Measurements from ENCODE around the gene CEP63.

The CEP63 gene

DNA sequence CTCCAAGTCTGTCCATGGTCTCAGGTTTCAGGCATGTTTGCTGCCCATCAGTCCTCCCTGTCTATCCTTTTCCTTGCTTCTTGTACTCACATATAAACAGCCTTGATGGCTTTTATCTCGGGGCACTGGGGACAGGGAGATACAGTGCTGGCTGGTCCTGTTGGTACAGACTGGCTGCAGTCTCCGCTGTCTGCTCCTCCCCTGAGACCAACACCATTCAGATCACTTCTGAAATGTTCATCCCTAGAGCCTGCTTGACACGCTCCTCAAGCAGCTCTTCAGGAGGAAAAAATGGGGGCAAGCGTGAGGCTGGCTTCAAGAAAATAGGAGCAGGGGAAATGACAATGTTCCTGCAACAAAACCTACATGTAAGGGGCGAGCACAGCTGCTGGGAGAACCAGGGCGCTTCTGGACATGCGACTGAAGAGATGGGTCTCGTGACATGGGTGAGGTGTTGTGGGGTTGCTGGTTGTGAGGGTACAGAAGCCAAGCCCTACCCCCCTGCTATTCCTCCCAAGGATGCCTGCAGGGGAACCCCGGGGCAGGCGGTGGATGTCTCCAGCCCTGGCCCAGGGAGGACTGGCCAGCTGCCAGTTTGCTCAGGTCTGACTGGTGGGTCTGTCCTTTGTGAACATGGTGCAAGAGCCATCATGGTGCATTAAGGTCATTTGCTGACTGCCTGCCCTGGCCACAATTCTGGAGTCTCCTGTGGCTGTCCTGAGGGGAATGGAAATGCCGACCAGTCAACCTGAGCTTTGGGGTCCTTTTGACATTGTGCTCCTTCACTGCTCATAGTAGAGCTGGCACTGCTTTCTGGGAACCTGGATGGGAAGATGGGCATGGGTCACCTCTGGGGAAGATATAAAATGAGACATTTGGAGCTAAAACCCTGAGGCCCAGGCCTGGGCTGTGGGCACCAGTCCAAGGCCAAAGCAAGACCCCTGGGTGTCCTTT is 124.9 kb downstream of the CEP63 start:
- no peak for DNase-seq

DNA sequence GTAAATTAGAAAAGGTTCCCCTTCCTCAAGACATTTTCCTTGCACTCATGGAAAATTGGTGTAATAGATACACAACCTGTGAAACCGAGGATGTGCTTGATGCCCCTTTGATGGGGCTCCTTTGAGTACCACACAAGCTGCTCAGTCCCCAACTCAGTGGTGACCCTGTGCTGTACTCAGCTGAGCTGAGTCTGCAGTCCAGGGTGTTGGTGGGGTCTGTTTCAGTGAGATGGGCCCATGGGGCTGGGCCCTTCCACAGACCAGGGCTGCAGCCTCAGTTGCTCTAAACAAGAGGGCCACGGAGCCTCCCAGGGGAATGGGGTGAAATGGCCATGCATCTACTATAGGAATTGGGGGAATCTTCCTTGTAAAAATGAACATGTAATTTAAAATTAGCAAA is 125.7 kb downstream of the CEP63 start:
- DNase-seq: no peak

DNA sequence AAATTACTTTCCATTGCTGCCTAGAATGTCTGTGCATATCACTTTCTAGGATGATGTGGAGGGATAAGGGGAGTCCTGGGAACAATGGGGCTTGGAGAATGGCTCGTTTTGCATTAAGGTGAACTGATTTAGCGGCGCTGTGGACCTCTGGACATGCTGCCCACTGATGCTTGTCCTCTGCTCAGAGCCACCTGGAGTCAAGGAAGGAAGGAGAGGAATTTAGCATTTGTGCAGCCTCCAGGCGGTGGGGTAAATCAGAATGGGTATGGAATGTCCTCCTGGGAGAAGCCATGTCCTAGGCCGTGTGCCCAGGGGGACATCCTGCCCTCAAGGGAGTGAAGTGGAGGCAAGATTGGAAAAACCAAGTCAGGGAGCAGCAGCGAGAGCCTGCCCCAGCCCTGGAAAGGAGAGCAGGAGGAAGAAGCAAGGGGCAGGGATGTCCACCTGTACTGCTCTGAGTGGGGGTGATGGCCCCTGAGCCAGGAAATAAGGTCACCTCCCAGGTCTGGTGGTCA is 127.2 kb downstream of the CEP63 start:
- DNase-seq: no peak

DNA sequence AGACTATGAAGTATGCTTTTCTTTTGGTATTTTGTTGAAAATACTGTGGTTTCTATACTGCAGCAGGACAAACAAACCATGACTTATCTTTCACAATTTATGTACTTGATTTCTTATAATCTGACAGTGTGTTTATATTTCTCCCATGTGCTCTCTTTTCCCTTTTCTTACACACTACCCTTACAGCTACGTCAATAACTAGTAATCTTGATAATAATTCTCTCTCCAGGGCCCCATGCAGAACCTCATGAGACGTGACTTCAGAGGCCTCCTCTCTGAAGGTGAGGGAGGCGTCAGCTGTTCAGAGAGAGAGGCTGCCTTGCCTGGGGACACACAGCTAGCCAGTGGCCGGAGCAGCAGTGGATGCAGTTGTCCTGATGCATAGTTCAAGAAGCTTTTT is 129.1 kb downstream of the CEP63 start:
- no peak for DNase-seq

DNA sequence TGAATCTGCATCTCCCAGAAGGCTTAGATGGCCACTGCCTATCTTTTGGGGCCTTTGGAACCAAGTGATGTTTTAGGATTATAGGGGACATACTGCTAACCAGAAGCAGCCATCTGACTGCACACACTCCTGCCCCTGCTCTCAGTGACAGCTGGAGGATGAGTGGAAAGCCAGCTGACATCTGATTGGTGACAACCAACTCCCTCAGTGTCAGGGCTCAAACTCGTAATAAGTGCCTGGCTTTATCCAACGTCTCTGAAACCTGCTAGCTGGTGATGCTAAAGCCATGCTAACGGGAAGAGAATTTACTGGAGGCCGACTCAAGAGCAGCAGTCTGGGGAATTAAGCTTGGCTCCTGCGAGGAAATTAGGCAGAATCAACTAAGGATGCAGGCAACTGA is 129.9 kb downstream of the CEP63 start:
- no peak for DNase-seq

DNA sequence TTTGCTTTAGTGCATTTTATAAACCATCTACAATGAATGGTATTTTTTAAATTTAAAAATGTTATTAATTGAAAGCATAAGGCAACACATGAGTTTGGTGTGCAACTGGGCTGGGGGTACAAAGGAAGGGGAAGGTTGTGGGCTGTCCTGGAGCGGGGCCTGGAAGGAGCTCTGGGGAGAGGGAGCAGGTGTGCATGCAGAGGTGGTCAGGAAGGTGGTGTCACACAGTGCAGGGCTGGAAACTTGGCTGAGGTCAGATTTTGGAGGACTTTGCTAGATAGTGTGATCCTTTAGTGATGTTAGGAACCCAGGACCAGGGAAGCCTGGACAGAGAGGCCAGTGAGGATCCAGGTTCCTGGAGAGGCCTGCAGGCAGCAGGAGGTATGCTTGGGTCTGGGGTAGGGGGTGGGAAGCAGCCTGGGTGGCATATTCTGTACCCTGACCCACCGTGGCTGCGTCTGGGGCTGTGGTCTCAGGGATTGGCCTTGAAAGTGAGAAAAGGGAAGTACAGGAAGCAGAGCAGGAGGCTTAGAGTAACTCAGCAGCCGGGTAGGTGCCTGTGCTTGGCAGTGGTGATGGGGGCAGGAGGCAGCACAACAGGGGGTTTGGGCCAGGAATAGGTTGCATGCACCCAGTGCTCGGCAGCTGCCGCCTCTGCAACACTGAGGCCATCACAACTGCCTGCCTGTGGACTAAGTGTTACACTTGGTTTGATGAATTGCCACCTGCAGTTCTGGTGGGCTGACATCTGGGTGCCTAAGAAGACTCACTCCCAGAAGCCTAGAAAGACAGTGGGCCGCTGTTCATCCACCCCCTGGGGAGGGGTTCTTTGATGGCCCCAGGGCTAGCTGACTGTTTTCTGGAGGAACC is 132.0 kb downstream of the CEP63 start:
- DNase-seq: no peak

DNA sequence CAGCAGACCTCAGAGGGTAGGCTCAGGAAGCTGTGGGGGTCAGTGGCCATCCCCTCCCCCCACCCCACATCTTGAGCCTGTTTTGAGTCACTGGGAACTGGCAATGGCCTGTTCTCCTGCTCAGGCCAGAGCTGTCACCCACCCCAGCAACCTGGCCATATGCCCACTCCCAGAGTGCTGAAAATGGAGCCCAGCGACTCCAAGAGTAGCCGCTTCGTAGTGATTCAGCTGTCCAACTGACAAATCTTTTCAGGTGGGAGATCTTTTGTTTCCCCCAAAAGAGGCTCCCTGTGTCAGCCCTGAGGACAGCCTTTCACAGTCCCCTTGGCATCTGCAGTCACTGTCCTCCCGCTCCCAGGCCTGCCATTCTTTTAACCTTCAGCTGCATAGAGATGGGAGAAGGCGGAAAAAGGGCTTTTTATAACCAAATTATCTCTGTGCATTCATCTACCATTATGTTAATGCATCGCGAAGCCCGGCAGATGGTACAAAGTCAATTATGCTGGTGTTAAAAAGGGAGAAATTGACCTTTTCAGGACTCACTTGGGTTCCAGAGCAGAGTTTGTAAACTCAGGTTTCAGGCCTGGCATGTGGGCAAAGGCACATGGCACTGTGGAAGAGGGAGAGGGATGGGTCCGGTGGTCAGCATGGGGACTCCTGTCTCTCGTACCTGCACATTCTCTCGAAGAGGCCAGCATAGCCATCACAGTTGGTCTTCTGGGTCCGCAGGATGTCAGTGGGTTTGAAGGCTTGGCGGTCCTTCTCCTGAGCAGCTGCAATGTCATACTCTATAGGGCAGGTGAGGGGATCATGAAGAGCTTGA is 132.8 kb downstream of the CEP63 start:
- no peak for DNase-seq

DNA sequence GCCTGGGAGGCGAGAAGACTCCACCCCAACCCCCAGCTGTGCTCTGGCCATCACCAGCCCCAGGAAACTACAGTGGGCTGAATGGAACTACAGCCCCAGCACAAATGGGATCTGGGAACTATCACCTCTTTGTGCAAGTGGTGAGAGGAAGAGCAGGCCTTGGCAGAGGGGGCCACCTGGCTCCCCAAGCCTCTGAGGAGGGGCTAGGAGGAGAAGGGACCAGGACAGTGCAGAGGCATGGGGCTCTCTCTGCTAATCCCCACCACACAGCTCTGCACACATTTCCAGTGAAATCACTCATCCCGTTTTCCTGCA is 133.4 kb downstream of the CEP63 start:
- DNase-seq: no peak

DNA sequence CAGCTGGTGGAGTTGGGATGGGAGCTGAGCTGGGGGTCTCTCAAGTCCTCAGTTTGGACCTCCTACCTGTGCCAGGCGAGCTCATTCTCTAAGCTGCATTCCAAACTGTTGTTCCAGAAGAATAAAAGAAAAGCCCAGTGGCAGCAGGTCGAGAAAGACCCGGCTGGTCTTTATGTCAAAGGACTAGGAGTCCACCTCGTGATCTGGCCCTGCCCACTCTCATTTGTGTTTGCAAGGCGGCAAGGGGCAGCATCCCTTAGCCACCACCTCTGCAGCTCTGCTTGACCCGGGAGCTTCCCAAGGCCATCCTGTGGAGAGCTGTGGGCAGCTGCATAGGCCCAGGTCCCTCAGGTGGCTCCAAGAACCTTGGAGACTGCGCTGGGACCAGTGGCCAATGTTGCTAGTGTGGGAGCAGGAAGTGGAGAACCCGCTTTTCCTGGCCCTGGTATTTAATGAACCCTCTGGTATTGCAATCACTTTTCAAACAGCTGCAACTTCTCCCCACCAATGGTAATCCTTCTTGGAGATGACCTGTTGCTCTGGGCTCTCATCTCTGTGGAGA is 134.1 kb downstream of the CEP63 start:
- DNase-seq: no peak

DNA sequence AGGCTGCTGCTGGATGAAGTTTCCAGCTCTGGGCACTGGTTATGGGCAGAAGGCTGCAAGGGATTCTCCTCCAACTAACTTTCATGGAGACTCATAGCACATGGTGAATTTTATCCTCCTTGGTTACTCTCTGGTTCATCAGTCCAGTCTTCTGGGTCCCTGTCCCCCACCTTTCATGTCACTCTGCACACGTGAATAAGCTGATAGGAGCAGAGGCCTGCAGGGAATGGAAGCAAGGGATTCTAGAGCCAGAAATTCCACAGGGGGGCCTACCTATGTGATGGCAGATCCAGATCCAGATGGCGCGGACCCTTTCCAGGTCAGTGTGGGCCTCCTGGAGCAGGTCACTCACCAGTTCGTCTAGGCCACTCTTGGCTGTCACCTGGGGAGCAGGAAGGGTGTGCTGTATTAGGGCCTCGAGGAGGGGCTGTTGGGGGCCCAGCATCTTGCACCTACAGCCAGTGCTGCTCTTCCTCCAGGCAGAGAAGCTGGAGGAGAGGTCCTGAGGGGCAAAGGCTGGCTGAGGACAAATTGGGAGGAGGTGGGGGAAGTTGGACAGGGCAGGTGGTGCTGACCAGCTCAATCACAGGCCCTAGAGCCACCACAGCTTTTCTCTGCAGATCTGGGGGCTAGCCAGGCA is 134.7 kb downstream of the CEP63 start:
- DNase-seq: no peak

DNA sequence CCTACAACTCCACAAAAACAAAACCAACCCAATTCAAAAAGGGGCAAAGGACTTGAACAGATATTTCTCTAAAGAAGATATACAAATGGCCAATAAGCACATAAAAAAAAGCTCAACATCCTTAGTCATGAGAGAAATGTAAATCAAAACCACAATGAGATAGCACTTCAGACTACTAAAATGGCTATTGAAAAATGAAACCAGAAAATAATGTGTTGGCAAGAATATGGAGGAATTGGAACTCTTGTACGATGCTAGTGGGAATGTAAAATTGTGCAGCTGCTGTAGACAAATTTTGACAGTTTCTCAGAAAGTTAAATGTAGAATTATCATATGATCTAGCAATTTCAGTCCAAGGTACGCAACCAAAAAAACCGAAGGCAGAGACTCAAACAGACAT is 136.0 kb downstream of the CEP63 start:
- no peak for DNase-seq

DNA sequence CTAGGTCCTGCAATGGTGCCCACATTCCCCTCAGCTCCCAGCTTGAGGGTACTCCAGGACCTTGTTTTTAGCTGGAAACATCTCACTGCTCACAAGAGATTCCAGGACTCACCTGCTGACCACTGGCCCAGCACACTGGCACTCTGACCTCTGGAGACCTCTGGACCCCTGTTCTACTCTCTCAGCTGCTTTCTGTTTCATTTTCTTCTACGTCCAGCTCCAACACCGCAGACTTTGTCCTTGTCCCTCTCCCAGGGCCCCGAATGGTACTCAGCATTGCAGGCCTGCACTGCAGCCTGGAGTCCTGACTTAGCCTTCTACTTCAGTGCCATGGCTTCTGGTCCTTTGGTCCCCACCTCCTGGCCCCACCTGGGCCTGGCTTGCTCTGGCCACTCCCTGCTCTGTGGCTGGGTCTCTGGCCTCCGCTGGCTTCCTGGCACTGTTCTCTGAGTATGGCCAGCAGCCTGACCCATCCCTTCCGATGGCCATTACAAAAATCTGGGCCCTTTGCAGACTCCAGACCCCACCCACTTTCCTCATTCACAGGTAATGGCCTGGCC is 137.0 kb downstream of the CEP63 start:
- no peak for DNase-seq

DNA sequence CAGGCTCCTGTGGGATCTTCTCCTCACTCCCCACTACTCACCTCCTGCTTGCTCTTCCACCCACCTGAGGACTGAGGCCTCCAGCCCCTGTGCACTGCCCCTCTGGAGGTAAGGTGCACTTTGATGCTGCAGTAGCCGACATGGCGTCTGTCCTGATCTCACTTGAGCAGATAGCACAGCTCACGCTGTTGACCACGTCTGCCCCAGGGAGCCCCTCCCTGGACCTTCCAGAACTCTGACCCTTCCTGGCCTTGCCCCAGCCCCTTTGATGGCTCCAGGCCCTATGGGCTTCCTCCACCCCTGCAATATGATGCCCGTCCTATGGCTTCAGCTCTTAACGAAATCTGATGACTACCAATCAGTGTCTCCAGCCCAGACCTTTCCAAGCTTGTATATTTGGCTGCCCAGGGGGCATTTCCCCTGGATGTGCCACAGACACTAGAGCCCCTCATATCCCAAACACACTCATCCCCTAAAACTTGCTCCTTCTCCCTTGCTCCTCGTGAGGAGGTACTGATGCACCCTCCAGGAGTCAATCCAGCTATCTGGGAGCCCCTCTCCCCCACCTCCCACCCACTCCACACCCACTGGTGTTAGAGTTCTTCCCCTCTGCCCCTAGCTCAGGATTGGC is 137.9 kb downstream of the CEP63 start:
- DNase-seq: no peak
